LNCaP clone FGC (cell line): ENCODE measurements around the gene SP140.
"Not testable (repeated sequence)": the region's sequence is repeated elsewhere in the genome, so short reads cannot be mapped to it uniquely, and the experiment has no call there.

Experiments
- DNase-seq: peaks from one replicate; pipeline ENCODE4 v3.0.0-alpha.2; 2011; ENCODE audit warnings: low read depth
- H3K4me3 ChIP-seq: 2 replicates; pipeline ENCODE4 v1.5.1; 2011; ENCODE audit warnings: mild to moderate bottlenecking, low read depth, low read length, control low read depth
- TF ChIP-seq, protein P1 (sequence below): IDR thresholded peaks from 2 replicates; pipeline ENCODE4 v1.5.1; 2012; ENCODE audit warnings: mild to moderate bottlenecking; ENCODE audit not compliant: control insufficient read depth, insufficient read depth; ENCODE audit errors: extremely low read depth

SP140 gene

DNA sequence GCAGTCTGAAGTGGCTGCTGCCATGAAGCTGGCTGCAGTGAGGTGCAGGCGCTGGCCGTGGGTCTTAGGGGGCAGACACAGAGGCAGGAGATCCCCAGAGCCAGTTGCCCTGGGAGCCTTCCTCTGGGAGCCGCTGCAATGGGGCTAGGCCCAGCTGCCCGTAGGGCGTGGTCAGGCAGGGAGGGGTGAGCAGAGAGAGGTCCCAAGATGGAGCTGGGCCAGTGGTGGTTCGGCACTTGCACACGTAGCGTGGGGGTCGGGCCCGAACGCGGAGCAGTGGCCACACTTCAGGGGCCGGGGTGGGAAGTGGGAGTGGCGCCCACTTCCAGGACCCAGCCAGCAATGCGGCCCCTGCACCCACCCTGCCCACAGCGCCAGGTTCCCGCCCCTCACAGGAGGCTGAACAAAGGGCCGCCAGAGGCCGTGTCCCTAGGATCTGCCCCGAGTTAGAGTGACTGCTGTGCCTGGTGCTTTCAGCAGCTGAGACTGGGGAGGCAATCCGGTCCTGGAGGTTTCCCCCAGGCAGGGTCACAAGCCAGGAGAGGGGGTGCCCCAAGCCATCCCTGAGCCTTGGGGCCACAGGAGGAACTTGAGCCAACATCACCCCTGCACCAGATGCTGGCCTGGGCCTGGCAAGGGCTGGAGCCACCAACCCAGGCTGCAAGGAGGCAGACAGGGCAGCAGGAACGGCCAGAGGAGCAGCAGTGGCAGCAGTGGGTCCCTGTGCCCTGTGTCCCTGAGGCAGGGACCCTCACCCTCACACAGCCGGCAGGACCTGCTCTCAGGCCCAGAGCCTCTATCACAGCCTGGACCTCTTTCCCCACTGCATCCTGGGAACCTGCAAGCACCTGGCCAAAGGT is 80.1 kb downstream of the SP140 start:
- no peak overlapping the region for H3K4me3 ChIP-seq
- DNase-seq: no peak
- TF ChIP-seq, protein P1, sequence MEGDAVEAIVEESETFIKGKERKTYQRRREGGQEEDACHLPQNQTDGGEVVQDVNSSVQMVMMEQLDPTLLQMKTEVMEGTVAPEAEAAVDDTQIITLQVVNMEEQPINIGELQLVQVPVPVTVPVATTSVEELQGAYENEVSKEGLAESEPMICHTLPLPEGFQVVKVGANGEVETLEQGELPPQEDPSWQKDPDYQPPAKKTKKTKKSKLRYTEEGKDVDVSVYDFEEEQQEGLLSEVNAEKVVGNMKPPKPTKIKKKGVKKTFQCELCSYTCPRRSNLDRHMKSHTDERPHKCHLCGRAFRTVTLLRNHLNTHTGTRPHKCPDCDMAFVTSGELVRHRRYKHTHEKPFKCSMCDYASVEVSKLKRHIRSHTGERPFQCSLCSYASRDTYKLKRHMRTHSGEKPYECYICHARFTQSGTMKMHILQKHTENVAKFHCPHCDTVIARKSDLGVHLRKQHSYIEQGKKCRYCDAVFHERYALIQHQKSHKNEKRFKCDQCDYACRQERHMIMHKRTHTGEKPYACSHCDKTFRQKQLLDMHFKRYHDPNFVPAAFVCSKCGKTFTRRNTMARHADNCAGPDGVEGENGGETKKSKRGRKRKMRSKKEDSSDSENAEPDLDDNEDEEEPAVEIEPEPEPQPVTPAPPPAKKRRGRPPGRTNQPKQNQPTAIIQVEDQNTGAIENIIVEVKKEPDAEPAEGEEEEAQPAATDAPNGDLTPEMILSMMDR: no peak

DNA sequence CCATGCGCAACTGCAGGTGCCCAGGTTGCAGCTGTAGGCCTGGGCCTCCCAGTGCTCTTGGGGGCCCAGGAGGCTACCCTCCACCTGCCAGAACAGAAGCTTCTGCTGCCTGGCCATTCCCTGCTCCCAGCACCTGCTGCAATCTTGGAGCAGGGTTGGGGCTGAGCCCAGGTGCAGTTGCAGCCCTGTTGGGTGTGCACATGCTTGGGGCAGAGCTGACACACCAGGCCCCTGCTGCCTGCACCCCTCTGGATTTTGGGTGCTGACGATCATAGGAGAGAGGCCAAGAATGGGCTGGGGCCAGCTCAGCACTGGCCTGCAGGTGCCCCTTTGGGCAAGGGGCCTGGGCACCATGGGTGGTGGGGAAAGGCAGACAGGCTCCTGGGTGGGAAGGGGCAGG is 80.9 kb downstream of the SP140 start:
- TF ChIP-seq, protein P1: no peak
- no peak for DNase-seq
- H3K4me3 ChIP-seq: no peak overlapping the region

DNA sequence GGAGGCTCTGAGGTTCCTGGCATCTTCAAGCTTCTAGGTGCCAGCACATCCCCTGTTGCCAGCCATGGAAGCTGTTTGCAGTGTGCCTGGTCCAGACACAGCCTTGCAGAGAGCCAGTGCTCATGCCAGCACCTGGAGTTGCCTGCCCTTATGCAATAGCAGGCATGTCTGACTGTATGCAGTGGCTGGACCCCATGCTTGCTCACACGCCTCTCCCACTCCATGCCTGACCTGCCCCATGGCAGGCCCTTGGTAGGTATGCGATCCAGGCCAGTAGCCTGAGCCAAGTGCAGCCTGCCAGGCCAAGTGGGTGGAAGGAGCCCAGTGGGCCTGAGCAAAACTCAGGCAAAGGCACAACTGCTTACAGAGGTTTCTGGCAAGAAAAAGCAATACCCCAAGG is 81.9 kb downstream of the SP140 start:
- TF ChIP-seq, protein P1: no peak

DNA sequence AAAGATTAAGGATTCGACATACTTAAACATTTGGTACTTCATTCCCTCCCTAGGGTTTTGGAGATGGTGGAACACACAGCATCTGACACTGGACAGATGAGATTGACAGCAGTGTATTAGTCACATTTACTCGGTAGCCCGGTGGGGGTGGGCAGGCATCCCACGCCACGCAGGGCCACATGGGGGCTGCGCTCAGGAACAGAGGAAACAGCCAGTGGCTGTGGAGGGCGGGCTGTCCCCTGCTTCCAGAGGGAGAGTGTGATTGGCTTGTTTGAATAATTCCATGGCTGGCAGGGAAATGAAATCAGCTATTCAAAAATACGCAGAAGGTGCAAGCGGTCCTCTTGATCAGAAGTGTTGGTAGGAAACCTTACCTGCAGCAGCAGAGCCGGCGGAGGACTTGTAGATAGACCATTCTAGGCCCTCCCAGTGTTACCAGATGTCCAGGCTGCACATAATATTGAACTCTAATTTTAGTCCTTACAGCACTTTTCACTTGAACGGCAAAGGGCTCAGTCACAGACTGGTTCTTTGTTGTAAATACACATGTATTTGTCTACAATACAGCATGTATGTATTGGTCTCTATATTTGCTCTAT is 83.0 kb downstream of the SP140 start:
- H3K4me3 ChIP-seq: no peak overlapping the region
- DNase-seq: no peak
- TF ChIP-seq, protein P1: no peak

More for the DNA sequence above, 81.9 kb downstream of the SP140 start:
- no peak for DNase-seq
- H3K4me3 ChIP-seq: no peak overlapping the region

DNA sequence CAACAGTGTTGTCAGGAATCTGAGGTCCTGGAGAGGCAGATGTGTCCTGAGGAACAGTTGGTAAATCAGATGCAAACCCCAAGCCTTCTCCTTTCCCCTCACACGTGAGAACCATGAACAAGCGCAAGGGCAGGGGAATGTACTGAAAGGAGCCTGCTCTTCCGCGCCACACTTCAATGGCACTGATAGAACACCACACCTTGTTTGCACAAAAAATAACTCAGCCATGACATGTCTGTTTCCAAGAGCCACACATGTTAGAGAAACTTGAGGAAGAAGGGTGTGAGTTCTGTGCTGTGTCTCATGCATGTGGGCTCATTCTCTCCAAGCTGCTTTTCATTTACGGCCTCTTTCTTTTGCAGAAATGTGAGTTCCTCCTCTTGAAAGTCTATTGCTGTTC is 85.3 kb downstream of the SP140 start:
- not testable (repeated sequence) for DNase-seq

DNA sequence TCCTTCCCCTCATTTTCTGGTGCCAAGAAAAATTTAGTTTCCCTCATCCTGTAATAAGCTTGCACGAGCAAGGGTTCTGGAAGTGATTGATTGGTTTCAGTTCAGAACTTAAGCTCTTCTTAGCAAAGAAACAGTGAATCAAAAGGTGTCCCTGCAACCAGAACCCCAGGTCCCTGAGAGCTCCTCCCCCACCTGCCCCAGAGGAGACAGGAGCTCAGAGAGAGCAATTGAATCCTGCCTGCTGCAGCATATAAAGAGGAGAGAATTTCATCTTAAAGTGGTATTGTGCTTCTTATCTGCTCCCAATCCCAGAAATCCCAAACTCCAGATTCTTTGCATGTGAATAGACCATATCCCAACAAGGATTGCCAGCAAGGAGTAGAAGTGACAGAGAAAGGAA is 86.1 kb downstream of the SP140 start:
- DNase-seq, H3K4me3 ChIP-seq: not testable (repeated sequence)

More for the DNA sequence above, 85.3 kb downstream of the SP140 start:
- H3K4me3 ChIP-seq: not testable (repeated sequence)

DNA sequence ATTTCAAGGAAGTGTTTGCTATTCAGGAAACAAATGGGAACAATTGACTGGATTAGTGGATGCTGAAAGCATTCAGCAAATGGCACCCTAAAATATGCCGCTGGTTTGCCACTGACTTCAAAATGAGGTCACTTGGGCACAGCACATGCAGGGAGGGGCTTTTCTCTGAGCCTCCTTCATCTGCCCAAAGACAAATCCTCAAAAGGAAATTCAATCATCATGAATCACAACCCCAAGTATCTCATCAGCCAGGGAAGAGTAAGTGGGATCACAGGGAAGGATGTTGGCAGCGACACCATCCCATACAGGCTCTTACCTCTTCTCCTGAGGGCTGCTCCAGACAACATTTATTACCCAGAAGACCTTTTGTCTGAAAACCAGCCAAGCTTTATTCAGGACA is 87.1 kb downstream of the SP140 start:
- DNase-seq: no peak
- TF ChIP-seq, protein P1: no peak
- no peak overlapping the region for H3K4me3 ChIP-seq

DNA sequence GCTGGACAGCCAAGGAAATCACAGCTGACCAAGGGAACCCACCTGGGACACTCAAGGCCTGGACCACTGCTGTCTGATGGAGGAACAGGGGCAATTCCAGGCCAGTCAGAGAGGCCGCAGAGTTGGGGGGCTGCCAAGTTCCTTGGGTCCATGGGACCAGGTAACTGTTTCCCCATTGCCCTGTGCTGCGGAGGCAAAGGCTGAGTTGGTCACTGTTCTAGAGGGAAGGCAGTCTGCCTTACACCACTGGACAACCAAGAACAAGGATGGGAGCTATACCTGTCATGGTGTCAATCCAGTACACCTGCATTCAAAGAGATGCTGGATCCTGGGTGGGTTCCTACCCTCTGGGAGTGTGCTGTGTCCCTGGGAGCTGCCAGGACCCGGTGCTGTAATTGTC is 91.8 kb downstream of the SP140 start:
- H3K4me3 ChIP-seq: no peak overlapping the region
- DNase-seq: no peak
- TF ChIP-seq, protein P1: no peak
